Psoas muscle (tissue), 8 donors: ENCODE data around the gene MBLAC1. TPM values are rescaled to one million over a fixed set of nuclear protein-coding genes. Genes with fewer than 3 reads are reported as not detected.
A peak's percentile ranks its signal among the peaks of the same experiment; 100 is the strongest.

Source experiments
- ATAC-seq, 4 donors: fragments of 200-7000 bp; cut with Tn5 transposase; one replicate each; pipeline ENCODE4 v1.9.1; 2020; ENCODE audit warnings: moderate library complexity in 3 of 4, mild to moderate bottlenecking in 2 of 4
- DNase-seq, 2 donors: peaks; one replicate each; pipeline ENCODE4 v3.0.0-alpha.2; 2020
- H3K27ac ChIP-seq: fragments of 200-600 bp; one replicate; pipeline ENCODE4 v1.8.0; 2022
- H3K27me3 ChIP-seq, 3 donors: fragments of 200-600 bp in 1 of 3; one replicate each; pipeline versions ENCODE4 v1.6.1 to v1.8.0; 2013 to 2022; ENCODE audit warnings: low read length in 2 of 3, mild to moderate bottlenecking in 2 of 3, moderate library complexity in 1 of 3; ENCODE audit not compliant: insufficient read depth in 3 of 3
- H3K36me3 ChIP-seq, 2 donors: fragments of 200-600 bp in 1 of 2; one replicate each; pipeline versions ENCODE4 v1.6.1 to v1.8.0; 2013 to 2022; ENCODE audit warnings: low read depth in 1 of 2, mild to moderate bottlenecking in 1 of 2, moderate library complexity in 1 of 2; ENCODE audit not compliant: insufficient read depth in 1 of 2
- H3K4me1 ChIP-seq: fragments of 200-600 bp; one replicate; pipeline ENCODE4 v1.8.0; 2022
- H3K4me3 ChIP-seq: fragments of 200-600 bp; one replicate; pipeline ENCODE4 v1.8.0; 2022; ENCODE audit warnings: mild to moderate bottlenecking
- H3K9me3 ChIP-seq: fragments of 200-600 bp; one replicate; pipeline ENCODE4 v1.8.0; 2022
- CTCF ChIP-seq: fragments of 200-600 bp; IDR thresholded peaks from one replicate; pipeline ENCODE4 v1.8.0; 2022; ENCODE audit warnings: antibody characterized with exemption
- WGBS, 3 donors: extraction: QIAGEN DNeasy Blood & Tissue Kit; methylation state at CpG; one replicate each; pipeline versions ENCODE4 v1.1.6 to v1.1.7; 2013; 5-methylcytosine and 5-hydroxymethylcytosine counted together
- intact Hi-C, 2 donors: fragments of 100-400 bp; cut with DNase I; formaldehyde crosslinking; loops; one replicate each; pipeline versions ENCODE4 v1.11.0 to v1.14.2; 2022
- long read RNA-seq, 2 donors: library from polyadenylated mRNA; unstranded; transcript quantifications; one replicate each; pipeline ENCODE4 v2.0.0, GENCODE V29; 2021
- polyA plus RNA-seq, 3 donors: library from polyadenylated mRNA; stranded (reverse); fragments of 200-250 nt; gene quantifications; one replicate each; pipeline ENCODE4 v1.2.3, GENCODE V29; 2013
- total RNA-seq, 4 donors: library from RNA; stranded (reverse); fragmentation: NEBNext Ultra II Directional in 2 of 4; extraction: Animal tissue kit (Norgen Biotek cat#: 25700) in 2 of 4; gene quantifications; one replicate each; pipeline versions ENCODE4 v1.2.1 to v1.2.4, GENCODE V29; 2021 to 2023
- donor health status: healthy with polysubstance abuse.
- donor health status: DM: no; HTN: no; CAD: no; lungs with moderate emphysema.
- donor health status: Bipolar disorder and iron deficiency.
- donor health status: healthy.
- donor health status: DM: yes; HTN: yes; CAD: no.
- donor health status: DM: no; HTN: no; CAD: no.
- donor health status: DM: no; HTN: no; CAD: no.
- donor health status: DM: yes; HTN: yes; CAD: no.

The MBLAC1 gene, protein sequence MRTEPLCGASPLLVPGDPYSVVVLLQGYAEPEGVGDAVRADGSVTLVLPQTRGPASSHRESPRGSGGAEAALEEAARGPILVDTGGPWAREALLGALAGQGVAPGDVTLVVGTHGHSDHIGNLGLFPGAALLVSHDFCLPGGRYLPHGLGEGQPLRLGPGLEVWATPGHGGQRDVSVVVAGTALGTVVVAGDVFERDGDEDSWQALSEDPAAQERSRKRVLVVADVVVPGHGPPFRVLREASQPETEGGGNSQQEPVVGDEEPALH
- total RNA-seq (1 to 10 TPM in 3 of 4 donors, under 1 TPM in 1; 0.91 to 2.6 (median 1.7) TPM), polyA plus RNA-seq (1 to 10 TPM; 1.8 to 3.8 (median 2.7) TPM)
- long read RNA-seq, donor 1, partial matches to known transcripts: 0 of 2 reads
- long read RNA-seq, donor 1, other reads (novel, unspliced or antisense): 0 of 2 reads
- long read RNA-seq, donor 2, partial matches to known transcripts: 2 of 5 reads
- long read RNA-seq, donor 2, other reads (novel, unspliced or antisense): 1 of 5 reads

- no peaks in the 10 kb centered on the region for H3K9me3 ChIP-seq
- TF ChIP-seq CTCF: no peak
- intact Hi-C loops: loop anchor here (5.0 kb wide), 3 partner anchors 35 to 135 kb away; partner anchors contain the start of gene COPS6 (in 1 of the 2)
- DNase-seq (peak; percentile 89 to 93), ATAC-seq (peak; percentile 94 to 96 (median 95))
- H3K27ac ChIP-seq: peak within 1 kb of the TSS; percentile 91
- H3K4me3 ChIP-seq: peak within 1 kb of the TSS; percentile 92
- WGBS, 3 donors: 0 to 1% (median 0%) methylated on average over 59 to 85 of the region's 85 CpGs
- no peaks in the 10 kb centered on the region for H3K27me3 ChIP-seq
- peaks cover 0 to 5% of the 10 kb centered on the region in 2 donors for H3K36me3 ChIP-seq
- H3K4me1 ChIP-seq: peaks cover 17% of the 10 kb centered on the region
These were observed at the start of gene MBLAC1 for GRCh38 chr7:100126931-100127865. MBLAC1 (plus strand) TSS chr7:100126967; CDS start chr7:100127396, 429 bp downstream.

GRCh38 chr7:100077205-100077604 is 49.6 kb upstream of the MBLAC1 start:
- peaks cover 5% of the 10 kb centered on the region for H3K9me3 ChIP-seq
- H3K27me3 ChIP-seq: no peaks in the 10 kb centered on the region
- H3K27ac ChIP-seq: no peak overlapping the region
- peaks cover 12 to 76% of the 10 kb centered on the region in 2 donors for H3K36me3 ChIP-seq
- DNase-seq (no peak), ATAC-seq (no peak)
- peaks cover 15% of the 10 kb centered on the region for H3K4me1 ChIP-seq
- 92 to 95% (median 92%) methylated on average over 4 of the region's 4 CpGs for WGBS, 3 donors
- H3K4me3 ChIP-seq: no peak overlapping the region
- TF ChIP-seq CTCF: no peak
- intact Hi-C loops: no loop called here

- no peak for ATAC-seq
- WGBS, 3 donors: 74 to 85% (median 75%) methylated on average over 7 of the region's 7 CpGs
- no peak for DNase-seq
- Histone ChIP-seq H3K4me1 (peaks cover 15% of the 10 kb centered on the region), H3K27me3 (no peaks in the 10 kb centered on the region), H3K36me3 (peaks cover 3 to 57% of the 10 kb centered on the region in 2 donors), H3K9me3 (no peaks in the 10 kb centered on the region), H3K4me3 (peak overlapping the region; percentile 0), H3K27ac (no peak overlapping the region)
- no peak for TF ChIP-seq CTCF
- intact Hi-C loops: no loop called here
These were observed 47.7 kb upstream of the MBLAC1 start for GRCh38 chr7:100079024-100079560.

GRCh38 chr7:100080907-100081534 is 45.7 kb upstream of the MBLAC1 start:
- DNase-seq (no peak), ATAC-seq (peak in 1 of 4 donors; percentile 46)
- Histone ChIP-seq H3K9me3 (no peaks in the 10 kb centered on the region), H3K4me1 (peaks cover 15% of the 10 kb centered on the region), H3K36me3 (peaks cover 3 to 38% of the 10 kb centered on the region in 2 donors), H3K4me3 (peak overlapping the region; percentile 94), H3K27ac (peak overlapping the region; percentile 92), H3K27me3 (no peaks in the 10 kb centered on the region)
- intact Hi-C loops: loop anchor here in 1 of 2 donors (2.0 kb wide), 1 partner anchor 62 kb away; no protein-coding TSS in a partner anchor
- 0 to 1% (median 0%) methylated on average over 34 of the region's 34 CpGs for WGBS, 3 donors
- TF ChIP-seq CTCF: no peak
